Erythroblast (primary cell): ENCODE measurements around the gene ARHGEF7.

Experiments
- GATA1 ChIP-seq: IDR thresholded peaks from 2 replicates; pipeline ENCODE4 v1.6.1; 2011; ENCODE audit warnings: low read depth, mild to moderate bottlenecking, control low read depth, low read length, moderate library complexity
- POLR2A ChIP-seq: IDR thresholded peaks from 2 replicates; pipeline ENCODE4 v1.6.1; 2011; ENCODE audit warnings: mild to moderate bottlenecking, low read length

DNA sequence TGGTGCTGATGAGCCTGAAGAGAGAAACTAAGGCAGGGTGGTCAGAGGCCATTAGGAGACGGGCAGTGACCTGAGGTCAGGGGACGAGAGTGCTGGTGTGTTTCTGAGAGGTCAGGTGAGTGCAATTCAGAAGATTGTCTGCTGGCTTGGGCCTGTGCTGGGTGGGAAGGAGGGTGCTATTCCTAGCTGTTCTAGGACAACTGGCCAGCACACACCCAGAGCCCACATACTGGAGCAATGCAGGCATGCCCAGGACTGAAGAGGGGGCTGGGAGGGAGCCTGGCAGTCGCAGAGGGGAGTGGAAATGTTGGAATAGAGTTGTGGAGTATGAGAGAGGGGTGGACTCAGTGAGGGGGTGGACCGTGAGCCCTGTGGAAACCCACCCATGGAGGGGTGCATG, 16.5 kb downstream of the ARHGEF7 start:
- TF ChIP-seq POLR2A (no peak), GATA1 (no peak)
